Activated CD4-positive, alpha-beta T cell treated with anti-CD3 and anti-CD28 coated beads, Interleukin-2, Interleukin-4, amounts not matched to agents 100 ng/mL and 50 ng/mL, durations not matched to agents 16 hours and 8 hours (primary cell): ENCODE results near the gene APBB1.
A peak's percentile ranks its signal among the peaks of the same experiment; 100 is the strongest.

Source experiments
- DNase-seq: peaks from one replicate; pipeline ENCODE4 v3.0.0-alpha.2; 2020; ENCODE audit warnings: low spot score

The APBB1 gene

GRCh38 chr11:6351782-6352382, 67.0 kb downstream of the APBB1 start:
- peak; percentile 55 for DNase-seq

DNA sequence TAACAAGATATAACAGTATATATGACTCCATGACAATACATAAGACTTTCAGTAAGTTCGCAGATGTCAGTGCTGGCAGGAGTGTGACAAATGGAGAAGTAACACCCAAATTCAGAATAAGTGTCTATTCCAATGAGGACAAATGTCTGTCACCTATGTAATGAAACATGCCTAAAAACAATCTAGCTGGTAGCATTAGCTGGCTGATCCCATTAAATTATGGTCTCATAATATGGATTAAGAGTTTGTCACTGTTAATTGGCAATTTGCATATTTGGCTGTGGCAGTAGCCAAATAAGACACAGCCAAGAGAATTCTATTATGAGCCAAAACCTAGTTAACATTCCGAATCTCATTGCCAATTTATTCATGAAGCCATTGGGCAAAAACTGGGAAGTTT, 68.4 kb downstream of the APBB1 start:
- no peak for DNase-seq

DNA sequence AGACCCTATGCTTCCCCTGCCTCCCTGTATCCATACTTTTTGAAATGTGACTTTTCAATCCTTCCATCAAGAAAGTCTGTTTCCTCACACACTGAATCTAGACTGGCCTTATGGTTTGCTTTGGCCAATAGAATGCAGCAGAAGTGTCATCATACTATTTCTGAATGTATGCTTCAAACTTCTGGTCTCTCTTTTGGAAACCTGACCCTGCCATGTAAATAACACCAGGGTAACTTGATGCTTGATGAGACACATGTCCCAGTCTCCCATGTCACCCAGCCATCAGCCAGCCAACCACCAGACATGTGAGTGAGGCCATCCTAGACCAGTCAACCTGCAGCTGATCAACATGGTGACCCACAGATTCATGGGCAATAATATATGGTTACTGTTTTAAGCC, 68.9 kb downstream of the APBB1 start:
- no peak for DNase-seq

- DNase-seq = no peak
Measured at GRCh38 chr11:6345366-6345765, 73.5 kb downstream of the APBB1 start.
